ENCODE results near the gene FHAD1.
A peak's percentile ranks its signal among the peaks of the same experiment; 100 is the strongest.

Gene FHAD1

DNA sequence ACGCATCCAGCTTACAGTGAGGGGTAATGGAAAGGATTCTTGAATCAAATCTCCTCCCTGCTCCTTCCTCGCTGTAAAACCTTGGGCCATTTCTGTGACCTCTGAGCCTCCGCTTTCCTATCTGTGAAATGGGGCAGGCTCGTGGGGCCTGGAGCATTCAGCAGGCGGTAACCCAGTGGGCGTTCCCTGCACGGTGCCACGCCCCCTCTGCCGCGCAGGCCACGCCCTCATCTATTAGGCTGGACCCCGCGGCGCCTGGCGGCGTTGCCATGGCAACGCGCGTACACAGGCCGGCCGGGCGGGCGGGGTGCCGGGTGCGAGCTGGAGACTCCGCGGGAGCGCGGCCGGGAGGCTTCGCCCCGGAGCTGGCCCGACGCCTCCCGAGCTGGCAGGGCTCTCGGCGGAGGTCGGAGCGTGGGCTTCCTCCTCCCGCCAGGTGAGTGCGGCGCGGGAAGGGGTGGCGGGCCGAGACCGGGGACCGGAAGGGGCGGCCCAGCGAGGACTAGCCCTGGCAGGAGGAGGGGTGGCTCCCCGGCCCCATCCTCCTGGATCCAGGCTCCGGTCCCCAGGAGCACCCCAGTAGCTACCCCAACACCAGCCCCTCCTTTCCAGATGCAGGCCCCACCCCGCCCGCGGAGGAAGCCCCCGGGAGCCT, at the start of gene FHAD1:
Gene FHAD1, plus strand, starts transcription at position 264 of the 655 bp plus-strand sequence. CDS start 4,562 bp downstream, outside the sequence.
- DNase-seq: no peak

DNA sequence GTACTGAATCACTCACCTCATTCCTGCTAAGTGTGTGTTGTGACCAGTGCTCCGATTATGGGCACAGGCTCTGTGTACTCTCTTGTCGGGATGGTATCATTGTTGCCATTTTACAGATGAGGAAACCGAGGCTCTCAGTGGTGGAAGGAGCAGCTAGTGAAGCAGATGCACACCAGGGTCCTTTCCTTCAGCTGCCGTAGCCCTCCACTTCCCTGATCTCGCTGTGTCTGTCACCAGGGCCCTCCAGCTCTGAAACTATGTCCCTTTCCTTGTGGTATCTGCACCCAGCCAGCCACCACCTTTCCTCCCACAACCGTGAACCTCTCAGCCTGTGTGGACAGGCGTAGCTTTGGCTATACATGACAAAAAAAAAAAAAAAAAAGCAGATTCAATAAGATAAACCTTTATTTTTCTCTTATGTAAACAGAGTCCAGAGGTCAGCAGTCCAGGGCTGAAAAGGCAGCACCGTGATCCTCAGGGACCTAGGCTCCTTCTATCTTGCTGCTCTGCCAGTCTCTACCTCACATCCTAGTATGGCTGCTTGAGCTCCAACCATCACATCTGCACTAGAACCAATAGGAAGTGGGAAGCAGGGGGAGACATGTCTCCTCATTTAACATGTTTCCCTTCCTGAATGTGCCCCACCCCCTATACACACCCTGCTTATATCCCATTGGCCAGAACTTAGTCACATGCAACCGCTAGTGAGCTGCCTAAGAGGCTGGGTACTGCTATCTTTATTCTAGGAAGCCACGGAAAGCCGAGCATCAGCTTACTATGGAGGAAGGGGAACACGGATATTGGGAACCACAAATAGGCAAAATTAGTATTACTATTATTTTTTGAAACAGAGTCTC, 49.2 kb upstream of the FHAD1 start:
- DNase-seq: no peak

DNA sequence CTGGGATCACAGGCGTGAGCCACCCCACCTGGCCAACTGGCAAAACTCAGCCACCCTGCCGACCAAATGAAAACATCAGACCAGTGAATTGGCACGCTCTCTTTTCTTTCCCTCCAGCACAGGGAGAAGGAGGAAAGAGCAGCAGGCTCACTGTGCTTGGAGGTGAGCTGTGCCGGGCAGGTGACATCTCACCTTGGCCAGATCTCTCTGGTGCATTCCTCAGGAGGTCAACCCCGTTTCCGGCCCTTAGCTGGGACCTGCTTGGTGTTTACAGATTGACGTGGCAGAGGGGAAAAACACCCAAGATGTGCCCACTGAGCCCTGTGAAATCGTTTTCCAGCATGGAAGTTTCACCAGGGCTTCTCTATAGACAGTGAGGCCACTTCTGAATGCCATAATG, 48.3 kb upstream of the FHAD1 start:
- no peak for DNase-seq

DNA sequence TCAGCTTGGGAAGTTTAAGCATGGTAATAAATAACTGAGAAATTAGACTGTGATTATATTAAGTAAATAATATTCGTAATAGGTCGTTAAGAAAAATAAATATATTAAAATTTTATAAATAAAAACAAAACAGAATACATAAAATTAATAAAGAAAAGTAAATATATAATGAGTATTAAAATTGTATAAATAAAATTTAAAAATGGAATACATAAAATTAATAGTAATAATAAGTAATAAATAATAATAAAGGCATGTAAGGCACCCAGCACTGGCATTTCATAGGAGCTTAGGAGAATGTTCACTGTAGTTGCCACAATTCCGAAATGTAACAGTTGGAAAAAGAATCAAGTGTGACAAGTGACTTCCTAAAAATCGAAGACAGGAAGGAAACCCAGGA, 45.8 kb upstream of the FHAD1 start:
- DNase-seq: no peak

DNA sequence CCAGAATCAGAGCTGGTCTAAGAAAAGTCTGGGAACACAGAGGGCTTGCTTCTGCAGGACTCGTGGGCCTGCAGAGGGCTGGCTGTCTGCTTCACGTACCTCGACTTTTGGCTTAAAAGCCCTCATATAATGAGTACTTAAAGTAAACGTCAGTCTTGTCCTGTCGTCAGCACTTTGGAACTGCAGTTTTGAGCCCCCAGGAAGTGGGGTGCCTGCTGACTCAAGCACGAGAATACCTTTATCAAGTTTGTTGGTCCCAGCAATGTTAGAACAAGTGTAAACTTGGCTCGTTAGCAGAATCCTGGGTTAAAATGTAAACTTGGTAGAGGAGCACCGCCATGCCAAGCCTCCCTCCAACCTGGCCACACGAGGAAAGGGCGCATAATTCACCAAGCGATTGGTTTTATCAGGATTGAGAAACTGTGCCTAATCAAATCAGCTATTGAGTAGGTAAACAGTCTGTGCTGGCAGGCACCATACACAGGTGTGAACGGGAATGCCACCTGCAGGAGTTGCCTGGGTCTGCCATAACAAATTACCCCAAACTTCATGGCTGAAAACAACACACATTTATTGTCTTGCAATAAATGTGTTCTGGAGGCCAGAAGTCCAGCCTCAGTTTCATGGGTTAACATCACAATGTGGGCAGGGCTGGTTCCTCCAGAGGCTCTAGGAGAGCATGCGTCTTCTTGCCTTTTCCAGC, 45.0 kb upstream of the FHAD1 start:
- DNase-seq: no peak

DNA sequence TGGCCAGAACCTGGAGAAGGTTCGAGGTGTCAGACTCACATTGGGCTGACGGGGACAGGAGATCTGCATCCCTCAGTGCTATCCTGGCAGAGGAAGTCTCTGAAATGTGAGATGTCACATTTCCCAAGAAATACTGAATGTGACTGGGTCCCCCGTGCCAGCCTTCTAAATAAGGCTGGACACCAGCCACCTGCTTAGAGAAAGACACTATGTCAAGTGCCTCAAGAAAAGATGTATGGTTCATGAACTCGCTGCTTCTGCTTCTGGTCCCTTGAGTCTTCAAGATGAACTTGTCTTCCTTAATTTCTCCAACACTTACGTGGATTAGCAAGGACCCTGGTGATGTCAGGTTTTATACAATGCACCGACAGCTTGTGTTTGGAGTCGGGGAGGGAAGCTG, 42.1 kb upstream of the FHAD1 start:
- no peak for DNase-seq

DNA sequence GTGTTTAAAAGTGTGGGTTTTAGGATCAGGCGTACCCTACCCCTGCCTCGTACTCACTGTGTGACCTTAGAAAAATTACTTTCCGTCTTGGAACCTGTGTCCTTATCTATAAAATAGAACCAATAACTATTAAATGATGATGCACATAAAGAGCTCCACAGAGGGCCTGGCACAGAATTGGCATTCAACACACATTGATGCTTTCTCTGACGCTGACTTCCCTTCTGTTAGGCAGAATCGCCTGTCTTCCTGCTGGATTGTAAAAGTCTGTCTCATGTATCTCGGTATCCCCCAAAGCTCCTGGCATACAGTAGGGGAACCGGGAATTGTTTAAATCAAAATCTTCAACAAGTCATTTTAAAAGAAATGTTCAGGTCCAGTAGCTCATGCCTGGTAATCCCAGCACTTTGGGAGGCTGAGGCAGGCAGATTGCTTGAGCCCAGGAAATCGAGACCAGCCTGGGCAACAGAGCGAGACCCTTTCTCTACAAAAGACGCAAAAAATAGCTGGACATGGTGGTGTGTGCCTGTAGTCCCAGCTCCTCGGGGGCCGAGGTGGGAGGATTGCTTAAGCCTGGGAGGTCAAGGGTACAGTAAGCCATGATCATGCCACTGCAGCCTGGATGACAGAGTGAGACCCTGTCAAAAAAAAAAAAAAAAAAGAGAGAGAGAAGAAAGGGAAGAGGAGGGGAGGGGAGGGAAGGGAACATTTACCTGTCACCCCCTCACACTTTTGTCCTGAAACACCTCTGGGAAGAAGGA, 41.3 kb upstream of the FHAD1 start:
- DNase-seq: no peak

DNA sequence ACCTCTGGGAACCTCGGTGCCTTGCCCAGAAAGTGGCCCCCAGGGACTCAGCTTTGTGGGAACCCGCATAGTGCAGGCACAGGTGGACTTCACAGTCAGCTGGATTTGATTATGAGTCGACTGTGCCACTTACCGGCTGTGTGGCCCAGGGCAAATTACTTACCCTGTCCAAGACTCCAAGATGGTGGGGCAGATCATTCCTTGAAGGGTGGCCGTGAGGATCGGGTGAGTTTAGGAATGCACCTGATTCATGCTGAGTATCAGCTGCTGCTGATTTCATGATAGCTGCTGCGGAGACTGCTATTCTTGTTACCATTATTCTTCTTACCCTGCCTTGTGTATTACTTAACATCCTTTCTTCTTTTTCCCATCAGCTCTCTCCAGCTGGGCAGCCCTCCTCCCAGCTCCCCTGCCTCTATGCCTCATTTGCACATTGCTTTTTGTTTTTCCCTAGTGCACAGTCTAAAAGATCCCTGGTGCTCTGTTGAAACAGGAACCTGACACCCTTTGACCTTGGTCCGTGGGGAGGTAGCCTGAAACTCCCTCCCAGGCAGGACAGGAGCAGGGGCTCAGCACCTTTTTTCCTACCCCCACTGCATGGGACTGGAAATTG, 40.5 kb upstream of the FHAD1 start:
- no peak for DNase-seq

DNA sequence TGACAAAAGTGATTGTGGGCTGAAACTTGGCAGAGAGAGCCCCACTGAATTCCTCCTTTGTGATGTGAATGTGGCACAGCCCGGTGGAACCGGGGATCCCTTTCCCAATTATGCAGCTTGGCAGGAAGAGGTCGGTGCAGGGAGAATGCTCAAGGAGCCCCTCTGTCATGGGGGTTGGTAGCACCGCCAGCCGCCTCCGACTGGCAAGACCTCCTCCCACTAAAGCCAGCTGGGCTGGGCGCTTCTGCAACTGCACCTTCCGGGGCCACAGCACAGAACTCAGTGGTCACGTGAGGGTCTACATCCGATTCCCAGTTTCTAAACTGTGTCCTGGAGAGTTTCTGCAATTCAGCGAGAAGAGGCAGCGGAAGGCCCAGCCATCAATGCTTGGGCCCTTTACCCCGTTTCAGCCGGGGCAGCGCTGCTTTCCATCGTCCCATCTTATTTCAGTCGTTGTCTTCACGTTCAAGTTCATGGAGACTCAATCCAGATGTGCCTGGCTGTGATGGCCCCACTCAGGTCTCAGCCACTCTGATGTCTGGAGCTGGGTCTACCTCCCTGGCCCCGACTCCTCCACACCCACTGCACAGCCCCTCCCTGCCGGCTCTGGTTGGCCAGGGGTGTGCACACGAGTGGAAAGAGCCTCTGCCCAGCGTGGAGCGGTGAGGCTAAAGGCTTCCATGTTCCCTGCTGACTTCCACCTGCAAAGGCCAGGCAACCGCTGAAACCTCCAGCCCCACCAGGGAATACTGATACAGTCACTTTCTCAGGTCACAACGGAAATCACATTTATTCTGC, 39.8 kb upstream of the FHAD1 start:
- DNase-seq: no peak

DNA sequence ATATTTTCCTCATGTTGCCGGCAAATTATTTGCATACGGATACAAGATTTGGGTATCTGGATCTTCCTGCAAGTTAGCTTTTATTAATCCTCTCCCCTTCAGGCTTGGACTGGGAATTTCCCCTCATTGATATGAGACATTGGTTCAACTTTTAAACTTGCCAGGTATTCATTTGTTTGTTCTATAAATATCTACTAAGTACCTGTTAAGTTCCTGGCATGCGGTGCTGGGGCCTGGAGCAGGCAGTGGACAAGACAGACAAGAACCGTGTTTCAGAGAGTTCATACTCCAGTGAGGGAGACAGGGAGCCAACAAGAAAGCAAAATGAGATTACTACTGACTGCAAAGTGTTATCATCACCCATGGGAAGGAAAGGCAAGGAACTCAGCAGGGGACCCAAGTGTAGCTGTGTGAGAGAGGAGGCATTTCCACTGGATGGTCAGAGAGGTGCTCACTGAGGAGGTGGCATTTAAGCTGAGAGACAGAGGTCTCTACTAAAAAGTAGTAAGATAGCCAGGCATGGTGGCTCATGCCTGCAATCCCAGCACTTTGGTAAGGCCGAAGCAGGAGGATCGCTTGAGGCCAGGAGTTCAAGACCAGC, 39.1 kb upstream of the FHAD1 start:
- DNase-seq: no peak

DNA sequence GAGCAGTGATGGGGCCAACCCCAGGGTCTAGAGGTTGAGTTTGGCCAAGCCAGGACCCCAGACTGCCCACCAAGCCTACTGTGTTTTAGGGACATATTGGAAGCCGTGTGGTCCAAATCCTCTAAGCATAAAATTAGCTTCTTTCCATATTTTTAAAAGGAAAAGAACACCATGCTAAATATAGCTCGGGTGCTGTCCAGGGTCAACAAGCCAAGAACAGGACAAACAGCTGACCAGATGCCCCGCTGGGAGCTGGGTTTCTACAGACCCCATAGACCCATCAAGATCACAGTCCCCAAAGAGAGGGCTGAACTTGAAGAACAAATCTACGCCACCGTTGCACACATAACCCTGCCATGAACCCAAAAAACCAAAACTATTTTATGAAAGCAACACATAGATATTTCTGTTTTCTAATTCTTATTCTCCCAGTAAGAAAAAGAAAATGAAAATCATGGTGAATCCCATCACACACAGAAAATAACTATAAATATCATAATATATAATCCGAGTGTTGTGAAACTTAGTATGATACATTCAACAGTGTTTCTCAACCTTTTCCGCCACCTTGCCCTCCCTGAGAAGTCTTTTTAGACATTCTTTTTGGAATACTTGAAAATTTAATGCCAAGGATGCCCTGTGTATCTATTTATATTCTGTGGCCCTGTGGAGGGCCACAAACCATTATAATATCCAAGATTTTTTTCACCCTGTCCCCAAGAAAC, 36.2 kb upstream of the FHAD1 start:
- DNase-seq: no peak

DNA sequence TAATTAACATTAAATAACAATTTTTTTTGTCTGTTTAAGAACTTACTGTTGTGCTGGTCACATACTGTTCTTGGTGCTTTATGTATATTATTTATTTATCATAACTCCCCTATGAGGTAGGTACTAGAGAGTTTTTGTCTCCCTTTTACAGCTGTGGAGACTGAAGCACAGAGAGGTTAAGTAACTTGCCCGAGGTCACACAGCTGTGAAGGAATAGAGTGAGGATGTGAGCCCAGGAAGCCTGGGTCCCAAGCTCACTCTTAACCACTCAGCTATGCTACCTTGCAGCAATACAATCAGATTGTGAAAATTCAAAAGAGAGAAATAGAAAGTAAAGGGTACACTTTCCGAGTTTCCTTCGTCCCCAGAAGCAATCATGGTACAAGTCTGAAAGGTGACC, 35.6 kb upstream of the FHAD1 start:
- DNase-seq: no peak

DNA sequence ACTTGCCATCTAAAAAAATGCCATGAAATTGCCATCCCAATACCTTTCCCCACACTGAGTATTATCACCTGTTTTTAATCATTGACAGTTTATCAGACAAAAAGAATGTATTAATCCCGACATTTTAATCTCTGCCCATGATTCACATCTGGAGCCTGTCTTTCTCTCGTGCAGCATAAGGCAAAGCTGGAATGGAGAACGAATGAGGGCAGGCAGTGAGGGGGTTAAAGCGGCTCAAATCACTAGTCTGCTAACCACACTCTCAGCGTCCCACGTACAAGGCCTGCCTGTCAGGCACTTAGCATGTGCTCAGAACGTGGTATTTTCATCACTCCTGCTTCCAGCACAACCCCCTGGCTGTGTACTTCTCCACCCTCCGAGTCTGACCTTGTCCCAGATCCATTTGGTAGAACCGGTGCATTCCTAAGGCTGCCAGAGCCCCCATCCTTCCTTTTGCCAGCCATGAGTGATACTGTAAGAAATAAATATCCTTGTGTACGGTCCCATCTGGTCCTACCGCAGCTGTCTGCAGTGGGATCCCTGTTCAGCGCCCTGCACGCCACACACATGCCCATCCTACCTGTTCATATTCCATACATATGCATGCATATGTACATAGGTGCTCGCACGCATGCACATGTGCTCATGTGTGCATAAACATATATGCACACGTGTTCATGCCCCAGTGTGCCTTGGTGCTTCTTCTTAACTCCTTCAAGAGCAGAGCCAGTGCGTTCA, 34.6 kb upstream of the FHAD1 start:
- DNase-seq: no peak

DNA sequence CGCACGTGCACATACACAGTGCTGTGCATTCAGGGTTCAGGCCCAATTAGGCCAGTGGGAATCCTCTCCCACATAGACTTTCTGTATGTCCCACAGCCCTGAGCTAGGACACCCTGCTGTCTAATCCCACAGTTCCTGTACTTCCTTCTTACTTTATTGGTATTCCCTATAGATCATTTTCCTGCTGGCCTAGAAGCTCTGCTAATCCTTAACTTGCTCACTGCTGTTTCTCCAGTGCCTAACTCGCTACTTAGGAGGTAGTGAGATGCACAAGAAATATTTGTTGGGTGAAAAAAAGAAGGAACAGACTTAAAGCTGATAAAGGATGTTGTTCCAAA, 34.1 kb upstream of the FHAD1 start:
- DNase-seq: no peak

DNA sequence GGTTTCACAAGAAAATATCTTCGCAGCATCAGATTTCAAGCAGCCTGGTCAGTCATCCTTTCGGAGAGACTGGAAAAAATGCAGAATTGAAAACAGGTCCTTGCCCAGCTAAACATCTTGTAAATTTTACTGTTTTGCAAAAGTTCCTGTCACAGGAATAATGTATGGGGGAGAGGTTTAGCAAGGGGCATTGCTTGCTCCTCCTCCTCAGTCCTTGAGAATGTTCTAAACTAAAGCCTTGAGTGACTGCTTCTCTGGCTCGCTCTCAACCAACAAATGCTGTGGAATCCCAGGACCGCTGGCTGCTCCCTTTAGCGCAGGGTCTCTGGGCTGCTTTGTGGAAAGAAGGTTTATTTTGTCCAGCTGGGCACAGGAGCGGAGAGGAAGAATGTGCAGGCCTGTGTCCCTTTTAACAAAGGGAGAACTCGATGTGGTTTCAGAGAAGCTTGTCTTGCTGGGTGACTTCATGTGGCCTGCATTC, 33.6 kb upstream of the FHAD1 start:
- DNase-seq: peak; percentile 57

DNA sequence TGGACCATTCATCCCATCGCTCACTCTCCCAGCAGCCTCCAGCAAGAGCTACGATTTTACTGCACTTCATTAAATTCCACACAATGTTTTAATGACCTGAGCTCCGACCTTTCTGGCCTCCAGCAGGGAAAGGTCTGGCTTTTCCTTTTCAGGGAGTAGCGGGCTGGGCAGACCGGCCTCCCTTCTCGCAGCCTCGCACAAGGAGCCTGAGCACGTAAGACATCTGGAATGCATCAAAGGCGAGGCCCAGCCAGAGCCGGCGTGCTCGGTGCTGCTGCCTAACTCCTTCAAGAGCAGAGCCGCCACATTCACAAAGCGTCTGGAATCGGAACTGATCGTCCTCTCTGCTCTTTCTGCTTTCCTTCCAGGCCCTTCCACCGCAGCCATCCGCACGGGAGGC, 32.5 kb upstream of the FHAD1 start:
- no peak for DNase-seq

DNA sequence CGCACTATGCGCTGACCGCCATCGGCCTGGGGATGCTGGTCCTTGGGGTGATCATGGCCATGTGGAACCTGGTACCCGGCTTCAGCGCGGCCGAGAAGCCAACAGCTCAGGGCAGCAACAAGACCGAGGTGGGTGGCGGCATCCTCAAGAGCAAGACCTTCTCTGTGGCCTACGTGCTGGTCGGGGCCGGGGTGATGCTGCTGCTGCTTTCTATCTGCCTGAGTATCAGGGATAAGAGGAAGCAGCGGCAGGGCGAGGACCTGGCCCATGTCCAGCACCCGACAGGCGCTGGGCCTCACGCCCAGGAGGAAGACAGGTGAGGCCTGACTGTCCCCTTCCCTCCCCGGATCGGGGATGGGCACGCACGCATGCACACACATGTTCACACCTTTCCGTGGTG, 31.9 kb upstream of the FHAD1 start:
- no peak for DNase-seq

DNA sequence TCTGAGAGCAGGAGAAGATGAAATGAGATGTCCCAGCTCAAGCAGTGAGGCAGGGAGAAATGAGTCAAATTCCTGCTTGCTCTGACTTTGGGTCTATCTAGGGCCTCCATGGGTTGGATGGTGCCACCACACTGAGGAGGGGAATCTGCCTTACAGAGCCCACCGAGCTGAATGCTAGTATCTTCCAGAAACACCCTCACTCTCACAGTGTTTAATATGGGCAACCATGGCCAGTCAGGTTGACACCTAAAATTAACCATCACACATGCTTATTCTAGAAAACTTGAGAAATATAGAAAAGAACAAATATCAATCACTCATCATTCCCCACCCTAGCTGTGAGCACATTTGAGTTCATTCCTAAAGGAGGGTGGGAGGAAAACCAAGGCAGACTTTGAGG, 29.4 kb upstream of the FHAD1 start:
- DNase-seq: no peak

DNA sequence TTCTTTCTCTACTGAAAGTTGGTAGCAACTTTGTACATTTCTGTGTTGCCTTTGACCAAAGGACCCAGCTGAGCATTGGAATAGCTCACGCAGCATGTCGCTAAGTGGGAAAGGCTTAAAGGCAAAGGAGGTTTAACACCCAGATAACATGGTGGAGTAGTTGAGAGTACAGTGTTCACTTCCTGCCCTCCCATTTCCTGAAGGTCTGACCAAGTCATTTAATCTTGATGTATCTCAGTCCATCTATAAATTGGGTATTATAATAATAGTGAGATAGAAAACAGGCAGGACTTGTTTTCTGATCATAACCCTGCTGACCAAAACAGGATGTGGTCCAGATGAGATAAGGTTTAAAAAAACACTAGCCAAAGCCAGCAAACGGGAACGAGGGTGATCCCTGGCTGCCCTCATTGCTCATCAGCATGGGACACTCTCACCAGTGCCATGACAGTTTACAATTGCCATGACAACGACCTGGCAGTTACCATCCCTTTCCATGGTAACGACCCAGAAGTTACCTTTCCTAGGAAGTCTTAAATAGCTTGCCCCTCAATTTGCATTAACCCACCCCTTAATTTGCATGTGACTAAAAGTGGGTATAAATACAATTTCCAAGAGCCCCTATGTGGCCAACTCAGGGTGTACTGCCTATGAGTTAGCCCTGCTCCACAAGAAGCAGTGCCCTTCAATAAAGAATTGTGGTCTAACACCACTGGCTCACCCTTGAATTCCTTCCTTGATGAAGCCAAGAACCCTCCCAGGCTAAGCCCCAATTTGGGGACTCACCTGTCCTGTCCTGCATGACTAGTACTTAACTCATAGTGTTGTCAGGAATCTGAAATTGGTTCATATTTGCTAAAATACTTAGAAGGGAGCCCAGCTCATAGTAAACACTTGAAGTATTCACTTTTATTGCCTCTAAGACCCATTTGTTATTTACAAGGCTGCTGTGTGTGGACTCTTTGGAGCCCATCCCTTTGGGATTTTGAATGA, 28.4 kb upstream of the FHAD1 start:
- DNase-seq: peak; percentile 69
